Heart left ventricle (tissue), 16 donors: ENCODE measurements around the gene CNOT4. TPM values are rescaled to one million over a fixed set of nuclear protein-coding genes. Genes with fewer than 3 reads are reported as not detected.

Experiments
- ATAC-seq, 4 donors: fragments of 200-7000 bp; cut with Tn5 transposase; one replicate each; pipeline ENCODE4 v1.9.1; 2020 to 2022; ENCODE audit warnings: moderate library complexity in 4 of 4, mild to moderate bottlenecking in 3 of 4, moderate number of reproducible peaks in 1 of 4
- DNase-seq, 5 donors: peaks; one replicate each; pipeline ENCODE4 v3.0.0-alpha.2; 2020
- H3K27ac ChIP-seq, 12 donors: fragments of 200-600 bp; sonication (generic) in 4 of 12; one replicate each; pipeline versions ENCODE4 v1.5.0 to v1.8.0; 2016 to 2022; ENCODE audit warnings: mild to moderate bottlenecking in 2 of 12
- H3K27me3 ChIP-seq, 9 donors: fragments of 200-600 bp; sonication (generic) in 2 of 9; one replicate each; pipeline versions ENCODE4 v1.5.1 to v1.8.0; 2016 to 2022; ENCODE audit warnings: mild to moderate bottlenecking in 3 of 9
- H3K36me3 ChIP-seq, 9 donors: fragments of 200-600 bp; sonication (generic) in 2 of 9; one replicate each; pipeline versions ENCODE4 v1.5.0 to v1.8.0; 2018 to 2022; ENCODE audit warnings: mild to moderate bottlenecking in 2 of 9
- H3K4me1 ChIP-seq, 12 donors: fragments of 200-600 bp; sonication (generic) in 4 of 12; one replicate each; pipeline versions ENCODE4 v1.5.0 to v1.8.0; 2016 to 2022; ENCODE audit warnings: mild to moderate bottlenecking in 3 of 12
- H3K4me3 ChIP-seq, 12 donors: fragments of 200-600 bp; sonication (generic) in 4 of 12; one replicate each; pipeline versions ENCODE4 v1.5.0 to v1.8.0; 2017 to 2022; ENCODE audit warnings: mild to moderate bottlenecking in 9 of 12, moderate library complexity in 4 of 12
- H3K9me3 ChIP-seq, 12 donors: fragments of 200-600 bp; sonication (generic) in 4 of 12; one replicate each; pipeline versions ENCODE4 v1.5.0 to v1.8.0; 2016 to 2022; ENCODE audit warnings: mild to moderate bottlenecking in 1 of 12
- CTCF ChIP-seq, 12 donors: fragments of 200-600 bp; sonication (generic) in 4 of 12; IDR thresholded peaks; one replicate each; pipeline versions ENCODE4 v1.5.0 to v1.8.0; 2018 to 2022; ENCODE audit warnings: antibody characterized with exemption in 12 of 12, mild to moderate bottlenecking in 5 of 12
- POLR2A ChIP-seq, 2 donors: fragments of 450-650 bp; IDR thresholded peaks; one replicate each; pipeline ENCODE4 v1.6.1; 2017; ENCODE audit warnings: antibody characterized with exemption in 2 of 2, mild to moderate bottlenecking in 2 of 2, moderate library complexity in 2 of 2
- WGBS, 4 donors: extraction: QIAGEN DNeasy Blood & Tissue Kit in 2 of 4; methylation state at CpG; one replicate each; pipeline versions ENCODE4 v1.1.5 to v1.1.7; 2013 to 2018; 5-methylcytosine and 5-hydroxymethylcytosine counted together
- intact Hi-C, 10 donors: fragments of 100-400 bp; cut with DNase I; formaldehyde crosslinking; loops; one replicate each; pipeline versions ENCODE4 v1.11.1 to v1.14.2; 2022
- polyA plus RNA-seq, 2 donors: library from polyadenylated mRNA; stranded (reverse); fragments of 200-250 nt; gene quantifications; one replicate each; pipeline ENCODE4 v1.2.3, GENCODE V29; 2013
- total RNA-seq, 9 donors: library from RNA; depleted of rRNA in 2 of 9; stranded (reverse); fragments of >200 nt in 2 of 9; fragmentation: NEBNext Ultra II Directional in 3 of 9; extraction: Animal tissue kit (Norgen Biotek cat#: 25700) in 3 of 9; gene quantifications; one replicate each; pipeline versions ENCODE4 v1.1.0 to v1.2.4, GENCODE V29; 2016 to 2023
- donor health status: ischemic (EF 13 %, LVEDD 7.1; RV severe dilation, severe dysfunction).
- donor health status: healthy with polysubstance abuse.
- donor health status: DM: no; HTN: yes; CAD: no.
- donor health status: DM: no; HTN: no; CAD: no.
- donor health status: ischemic (EF 25% LVEDD 6.9; RV normal size, moderate dysfunction).
- donor health status: ischemic (EF 25% LVEDD 5.7; RV mildly dilated, moderate dysfunction).
- donor health status: healthy.
- donor health status: DM: yes; HTN: yes; CAD: no.
- donor health status: ischemic (EF 35%, LVEDD 5.7; RV mildly dilated, moderate dysfunction).
- donor health status: nonischemic (EF 11% LVEDD 7.7; RV severe dilation, severe dysfunction).
- donor health status: DM: yes; HTN: yes; CAD: no.
- donor health status: PGD.
- donor health status: ischemic (EF 29% LVEDD 5.4; RV normal size, mild dysfunction).
- donor health status: nonischemic (EF 23%, LVEDD 6.1; RV moderate dilation, normal function).

Gene CNOT4
- total and polyA plus RNA-seq, 11 donors: 7.9 to 29.2 (median 23.7) TPM

DNA sequence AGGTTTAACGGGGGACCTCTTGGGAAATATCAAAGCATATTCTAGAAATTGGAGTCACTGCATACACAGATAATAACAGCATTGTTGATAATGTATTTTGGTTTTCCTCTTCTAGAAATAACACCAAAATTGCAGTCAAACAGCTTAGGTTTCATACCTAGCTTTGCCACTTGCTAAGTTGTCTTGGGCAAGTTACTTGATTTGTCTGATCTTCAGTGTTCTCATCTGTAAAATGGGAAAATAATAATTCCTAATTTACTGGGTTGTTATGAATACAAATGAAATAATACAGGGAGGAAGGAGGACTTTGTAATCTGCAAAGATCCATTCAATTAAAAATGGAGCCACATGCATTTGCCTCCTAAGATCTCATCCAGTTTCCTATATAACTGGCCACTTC is 27.6 kb upstream of the CNOT4 start:
- no peak overlapping the region for H3K27ac ChIP-seq
- no peak overlapping the region for H3K4me3 ChIP-seq
- H3K4me1 ChIP-seq: peaks cover 0 to 12% (median 0%) of the 10 kb centered on the region in 12 donors
- TF ChIP-seq POLR2A (IDR thresholded peaks at IDR 0.05) (no peak), CTCF (IDR thresholded peaks at IDR 0.05) (no peak)
- ATAC-seq (no peak), DNase-seq (no peak)
- intact Hi-C loops: no loop called here
- no peaks in the 10 kb centered on the region for H3K27me3 ChIP-seq
- no peaks in the 10 kb centered on the region for H3K36me3 ChIP-seq
- no peaks in the 10 kb centered on the region for H3K9me3 ChIP-seq
- 75 to 88% (median 79%) methylated on average over 1 of the region's 1 CpG for WGBS, 4 donors

DNA sequence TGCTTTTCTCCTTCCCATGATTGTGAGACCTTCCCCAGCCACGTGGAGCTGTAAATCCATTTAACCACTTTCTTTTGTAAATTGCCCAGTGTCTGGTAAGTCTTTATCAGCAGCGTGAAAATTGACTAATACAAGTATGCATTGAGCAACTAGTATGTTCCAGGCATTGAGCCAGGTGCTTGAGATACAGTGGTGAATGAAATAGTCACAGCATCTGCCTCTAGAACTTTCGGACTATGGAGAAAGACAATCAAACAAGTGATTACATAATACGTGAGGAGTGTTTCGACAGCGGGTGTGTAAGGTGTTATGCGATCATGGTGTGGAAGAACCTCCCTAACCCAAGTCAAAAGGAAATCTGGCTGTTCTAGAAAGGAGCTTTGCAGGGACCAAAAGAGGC is 26.2 kb upstream of the CNOT4 start:
- Histone ChIP-seq H3K36me3 (no peaks in the 10 kb centered on the region), H3K27me3 (no peaks in the 10 kb centered on the region), H3K4me3 (no peak overlapping the region), H3K9me3 (no peaks in the 10 kb centered on the region), H3K4me1 (peaks cover 0 to 12% (median 0%) of the 10 kb centered on the region in 12 donors), H3K27ac (no peak overlapping the region)
- ATAC-seq (no peak), DNase-seq (no peak)
- no peak for TF ChIP-seq CTCF (IDR thresholded peaks at IDR 0.05)
- no peak for TF ChIP-seq POLR2A (IDR thresholded peaks at IDR 0.05)
- intact Hi-C loops: no loop called here
- WGBS, 4 donors: 65 to 87% (median 73%) methylated on average over 7 of the region's 7 CpGs

- no peak overlapping the region for H3K4me3 ChIP-seq
- ATAC-seq (no peak), DNase-seq (no peak)
- intact Hi-C loops: no loop called here
- 85 to 92% (median 90%) methylated on average over 3 of the region's 3 CpGs for WGBS, 4 donors
- H3K36me3 ChIP-seq: no peaks in the 10 kb centered on the region
- H3K27me3 ChIP-seq: no peaks in the 10 kb centered on the region
- H3K27ac ChIP-seq: no peak overlapping the region
- peaks cover 0 to 9% (median 0%) of the 10 kb centered on the region in 12 donors for H3K9me3 ChIP-seq
- TF ChIP-seq CTCF (IDR thresholded peaks at IDR 0.05) (no peak), POLR2A (IDR thresholded peaks at IDR 0.05) (no peak)
- no peaks in the 10 kb centered on the region for H3K4me1 ChIP-seq
Observed at GRCh38 chr7:135527025-135527424, 17.1 kb upstream of the CNOT4 start.

DNA sequence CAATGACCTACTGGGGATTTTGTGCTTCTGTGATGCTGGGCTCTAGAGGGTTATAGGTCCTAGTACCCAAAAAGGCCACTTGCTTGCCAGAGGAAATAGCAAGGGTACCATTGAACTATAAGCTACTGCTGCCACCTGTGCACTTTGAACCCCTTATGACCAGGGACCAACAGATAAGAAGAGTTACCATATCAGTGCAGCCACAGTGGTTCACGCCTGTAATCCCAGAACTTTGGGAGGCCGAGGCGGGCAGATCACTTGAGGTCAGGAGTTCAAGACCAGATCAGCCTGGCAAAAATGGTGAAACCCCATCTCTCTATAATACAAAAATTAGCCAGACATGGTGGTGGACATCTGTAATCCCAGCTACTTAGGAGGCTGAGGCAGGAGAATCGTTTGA is 15.5 kb upstream of the CNOT4 start:
- Histone ChIP-seq H3K36me3 (no peaks in the 10 kb centered on the region), H3K27me3 (no peaks in the 10 kb centered on the region), H3K9me3 (peaks cover 0 to 9% (median 0%) of the 10 kb centered on the region in 12 donors), H3K27ac (no peak overlapping the region), H3K4me3 (no peak overlapping the region), H3K4me1 (no peaks in the 10 kb centered on the region)
- TF ChIP-seq CTCF (IDR thresholded peaks at IDR 0.05) (no peak), POLR2A (IDR thresholded peaks at IDR 0.05) (no peak)
- DNase-seq: no peak
- intact Hi-C loops: no loop called here
- WGBS, 4 donors: 84 to 95% (median 90%) methylated on average over 4 of the region's 4 CpGs
- no peak for ATAC-seq
